Thyroid gland (tissue), 4 donors: ENCODE data around the gene SLC2A9. TPM values are rescaled to one million over a fixed set of nuclear protein-coding genes. Genes with fewer than 3 reads are reported as not detected.

Experiments
- DNase-seq, 2 donors: peaks; one replicate each; pipeline ENCODE4 v3.0.0-alpha.2; 2019
- H3K27ac ChIP-seq, 3 donors: fragments of 200-600 bp; sonication (generic); 1 replicate in 2 of 3; 2 replicates in 1 of 3; pipeline ENCODE4 v1.5.1; 2016 to 2019; ENCODE audit warnings: mild to moderate bottlenecking in 1 of 3, moderate library complexity in 1 of 3
- H3K27me3 ChIP-seq: fragments of 200-600 bp; sonication (generic); one replicate; pipeline ENCODE4 v1.5.1; 2019
- H3K36me3 ChIP-seq, 2 donors: fragments of 200-600 bp; sonication (generic); one replicate each; pipeline ENCODE4 v1.5.1; 2016 to 2019
- H3K4me1 ChIP-seq, 2 donors: fragments of 200-600 bp; sonication (generic); one replicate each; pipeline ENCODE4 v1.5.1; 2017 to 2019
- H3K4me3 ChIP-seq, 3 donors: fragments of 200-600 bp; sonication (generic); replicated peaks in 1 of 3; 1 replicate in 2 of 3; 2 replicates in 1 of 3; pipeline ENCODE4 v1.5.1; 2016; ENCODE audit warnings: mild to moderate bottlenecking in 1 of 3
- H3K9me3 ChIP-seq: fragments of 200-600 bp; sonication (generic); one replicate; pipeline ENCODE4 v1.5.1; 2017
- CTCF ChIP-seq, 6 experiments: fragments of 200-600 bp in 3 of 6; fragments of 450-650 bp in 3 of 6; sonication (generic) in 3 of 6; IDR thresholded peaks; one replicate each; pipeline ENCODE4 v1.5.1; 2016 to 2019; ENCODE audit warnings: antibody characterized with exemption in 6 of 6, mild to moderate bottlenecking in 2 of 6, inconsistent platforms in 1 of 6, moderate library complexity in 1 of 6
- POLR2A ChIP-seq, 2 donors: fragments of 450-650 bp; IDR thresholded peaks; one replicate each; pipeline ENCODE4 v1.6.1; 2017; ENCODE audit warnings: antibody characterized with exemption in 2 of 2, mild to moderate bottlenecking in 2 of 2, moderate library complexity in 1 of 2
- WGBS, 2 donors: methylation state at CpG; one replicate each; pipeline ENCODE4 v1.1.5; 2017; 5-methylcytosine and 5-hydroxymethylcytosine counted together
- intact Hi-C: fragments of 100-400 bp; cut with DNase I; formaldehyde crosslinking; loops from one replicate; pipeline ENCODE4 v1.15.1; 2023
- total RNA-seq, 4 donors: library from RNA; depleted of rRNA; stranded (reverse); fragments of >200 nt; gene quantifications; one replicate each; pipeline ENCODE4 v1.2.3, GENCODE V29; 2016

SLC2A9 gene
- total RNA-seq, 4 donors from 2014 or later = 5.0 to 21.2 (median 9.2) TPM

DNA sequence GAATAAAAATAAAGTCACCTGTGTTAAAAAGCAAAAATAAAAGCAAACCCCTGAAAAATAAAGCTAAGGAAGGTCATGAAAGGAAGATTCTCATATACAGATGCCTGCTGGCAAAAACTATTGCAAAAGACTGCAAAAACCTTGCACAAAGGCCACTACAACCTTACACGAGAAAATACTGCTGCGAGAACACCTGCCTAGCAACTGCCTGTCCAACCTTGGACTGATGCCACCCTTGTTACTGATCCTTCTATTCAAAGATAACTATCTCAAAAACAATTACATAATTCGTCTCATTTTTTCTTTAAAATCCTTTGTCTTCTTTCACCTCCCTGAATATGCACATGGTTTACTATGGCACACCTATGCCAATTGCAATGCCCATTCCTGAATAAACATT lies 49.6 kb downstream of the SLC2A9 start:
- intact Hi-C loops = no loop called here
- no peak for TF ChIP-seq POLR2A (IDR thresholded peaks at IDR 0.05)
- no peak for TF ChIP-seq CTCF (IDR thresholded peaks at IDR 0.05)
- Histone ChIP-seq H3K9me3 (no peaks in the 10 kb centered on the region), H3K36me3 (no peaks in the 10 kb centered on the region), H3K27ac (no peak overlapping the region), H3K4me3 (no peak overlapping the region), H3K4me1 (no peaks in the 10 kb centered on the region), H3K27me3 (no peaks in the 10 kb centered on the region)
- 87 to 88% methylated on average over 3 of the region's 3 CpGs for WGBS, 2 donors
- DNase-seq = no peak

DNA sequence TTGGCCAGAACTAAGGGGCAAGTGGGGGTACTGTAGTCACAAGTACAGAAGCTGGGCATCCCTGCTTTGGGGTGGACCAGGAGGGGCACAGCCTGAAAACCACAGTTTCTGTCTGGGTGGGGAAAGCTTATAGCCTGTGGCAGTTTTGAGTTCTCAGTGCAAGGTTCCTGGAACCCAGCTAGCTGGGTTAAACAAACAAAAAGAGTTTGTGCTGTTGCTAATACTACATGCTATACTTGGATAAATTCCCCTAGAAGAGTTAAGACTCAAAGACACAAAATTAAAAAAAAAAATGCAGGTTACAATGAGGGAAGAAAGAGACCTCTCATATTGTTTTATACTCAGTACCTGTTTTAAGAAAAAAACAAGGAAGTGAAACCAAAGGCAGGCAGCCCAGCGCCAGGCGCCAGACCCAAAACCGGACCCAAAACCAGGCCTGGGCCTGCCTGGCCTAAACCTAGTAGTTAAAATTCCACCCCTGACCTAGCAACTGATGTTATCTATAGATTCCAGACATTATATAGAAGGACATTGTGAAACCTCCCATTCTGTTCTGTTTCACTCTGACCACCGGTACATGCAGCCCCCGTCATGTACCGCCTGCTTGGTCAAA lies 50.8 kb downstream of the SLC2A9 start:
- Histone ChIP-seq H3K4me3 (no peak overlapping the region), H3K27ac (no peak overlapping the region), H3K4me1 (no peaks in the 10 kb centered on the region), H3K36me3 (no peaks in the 10 kb centered on the region), H3K27me3 (no peaks in the 10 kb centered on the region), H3K9me3 (no peaks in the 10 kb centered on the region)
- intact Hi-C loops = no loop called here
- DNase-seq = no peak
- TF ChIP-seq CTCF (IDR thresholded peaks at IDR 0.05) = no peak
- no peak for TF ChIP-seq POLR2A (IDR thresholded peaks at IDR 0.05)
- 93 to 95% methylated on average over 6 of the region's 6 CpGs for WGBS, 2 donors

- no peak for TF ChIP-seq POLR2A (IDR thresholded peaks at IDR 0.05)
- TF ChIP-seq CTCF (IDR thresholded peaks at IDR 0.05) = no peak
- no peak for DNase-seq
- no peaks in the 10 kb centered on the region for H3K36me3 ChIP-seq
- no peaks in the 10 kb centered on the region for H3K27me3 ChIP-seq
- 94 to 96% methylated on average over 6 to 7 of the region's 7 CpGs for WGBS, 2 donors
- intact Hi-C loops = no loop called here
- H3K4me1 ChIP-seq = peaks cover 0 to 3% of the 10 kb centered on the region in 2 donors
- H3K27ac ChIP-seq = no peak overlapping the region
- no peak overlapping the region for H3K4me3 ChIP-seq
- H3K9me3 ChIP-seq = no peaks in the 10 kb centered on the region
Measured at GRCh38 chr4:9969526-9970398, 51.5 kb downstream of the SLC2A9 start.

- Histone ChIP-seq H3K36me3 (no peaks in the 10 kb centered on the region), H3K4me3 (no peak overlapping the region), H3K4me1 (peaks cover 9 to 12% of the 10 kb centered on the region in 2 donors), H3K27ac (no peak overlapping the region), H3K9me3 (no peaks in the 10 kb centered on the region), H3K27me3 (no peaks in the 10 kb centered on the region)
- TF ChIP-seq CTCF (IDR thresholded peaks at IDR 0.05) = no peak
- TF ChIP-seq POLR2A (IDR thresholded peaks at IDR 0.05) = no peak
- intact Hi-C loops = no loop called here
- no peak for DNase-seq
Measured at GRCh38 chr4:9968472-9968871, 52.8 kb downstream of the SLC2A9 start.

- WGBS, 2 donors = 71 to 78% methylated on average over 7 of the region's 7 CpGs
- H3K27ac ChIP-seq = no peak overlapping the region
- DNase-seq = peak in 1 of 2 donors; percentile 11
- no peaks in the 10 kb centered on the region for H3K27me3 ChIP-seq
- no peaks in the 10 kb centered on the region for H3K9me3 ChIP-seq
- TF ChIP-seq CTCF (IDR thresholded peaks at IDR 0.05) (no peak), POLR2A (IDR thresholded peaks at IDR 0.05) (no peak)
- no peaks in the 10 kb centered on the region for H3K36me3 ChIP-seq
- intact Hi-C loops = no loop called here
- H3K4me1 ChIP-seq = peaks cover 9 to 12% of the 10 kb centered on the region in 2 donors
- H3K4me3 ChIP-seq = no peak overlapping the region
Measured at GRCh38 chr4:9964879-9965278, 56.4 kb downstream of the SLC2A9 start.
